RWPE2 (cell line): ENCODE measurements around the gene NCAM2.
A peak's percentile ranks its signal among the peaks of the same experiment; 100 is the strongest.

ENCODE experiments used
- ATAC-seq: fragments of 200-7000 bp; cut with Tn5 transposase; 3 replicates; pipeline ENCODE4 v1.9.1; 2021; ENCODE audit warnings: low read depth
- DNase-seq: peaks from one replicate; pipeline ENCODE4 v3.0.0-alpha.2; 2020; ENCODE audit warnings: low spot score
- H3K27ac ChIP-seq: fragments of 450-650 bp; 2 replicates; pipeline ENCODE4 v1.5.1; 2017; ENCODE audit warnings: mild to moderate bottlenecking; ENCODE audit not compliant: poor library complexity, severe bottlenecking
- H3K27me3 ChIP-seq: fragments of 250-450 bp; sonication (Bioruptor Pico); 2 replicates; pipeline ENCODE4 v1.5.1; 2021; ENCODE audit warnings: mild to moderate bottlenecking, moderate library complexity; ENCODE audit not compliant: insufficient read depth, poor library complexity, severe bottlenecking
- H3K36me3 ChIP-seq: fragments of 250-450 bp; sonication (Bioruptor Pico); 2 replicates; pipeline ENCODE4 v1.5.1; 2020; ENCODE audit warnings: low read depth, mild to moderate bottlenecking, moderate library complexity
- H3K4me1 ChIP-seq: fragments of 250-450 bp; sonication (Bioruptor Pico); 2 replicates; pipeline ENCODE4 v1.5.1; 2021; ENCODE audit warnings: mild to moderate bottlenecking, moderate library complexity; ENCODE audit not compliant: insufficient read depth, poor library complexity, severe bottlenecking
- H3K4me3 ChIP-seq: fragments of 250-450 bp; sonication (Bioruptor Pico); 2 replicates; pipeline ENCODE4 v1.5.1; 2021; ENCODE audit warnings: mild to moderate bottlenecking, moderate library complexity; ENCODE audit not compliant: severe bottlenecking
- H3K9me3 ChIP-seq: fragments of 250-450 bp; sonication (Bioruptor Pico); 2 replicates; pipeline ENCODE4 v1.5.1; 2021; ENCODE audit warnings: mild to moderate bottlenecking, moderate library complexity; ENCODE audit not compliant: severe bottlenecking
- TF ChIP-seq, protein P1 (sequence below): fragments of 450-650 bp; IDR thresholded peaks from one replicate; pipeline ENCODE4 v1.5.1; 2017; ENCODE audit warnings: mild to moderate bottlenecking, moderate library complexity; ENCODE audit not compliant: poor library complexity, severe bottlenecking

Gene NCAM2

DNA sequence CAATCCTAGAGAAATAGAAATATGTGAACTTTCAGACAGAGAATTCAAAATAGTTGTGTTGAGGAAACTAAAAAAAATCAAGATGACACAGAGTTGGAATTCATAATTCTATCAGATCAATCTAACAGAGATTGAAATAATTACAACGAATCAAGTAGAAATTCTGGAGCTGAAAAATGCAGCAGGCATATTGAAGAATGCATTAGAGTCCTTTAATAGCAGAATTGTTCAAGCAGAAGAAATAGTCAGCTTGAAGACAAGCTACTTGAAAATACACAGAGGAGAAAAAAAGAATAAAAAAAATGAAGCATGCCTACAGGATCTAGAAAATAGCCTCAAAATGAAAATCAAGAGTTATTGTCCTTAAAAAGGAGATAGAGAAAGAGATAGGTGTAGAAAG lies 347.1 kb downstream of the NCAM2 start:
- TF ChIP-seq, protein P1, sequence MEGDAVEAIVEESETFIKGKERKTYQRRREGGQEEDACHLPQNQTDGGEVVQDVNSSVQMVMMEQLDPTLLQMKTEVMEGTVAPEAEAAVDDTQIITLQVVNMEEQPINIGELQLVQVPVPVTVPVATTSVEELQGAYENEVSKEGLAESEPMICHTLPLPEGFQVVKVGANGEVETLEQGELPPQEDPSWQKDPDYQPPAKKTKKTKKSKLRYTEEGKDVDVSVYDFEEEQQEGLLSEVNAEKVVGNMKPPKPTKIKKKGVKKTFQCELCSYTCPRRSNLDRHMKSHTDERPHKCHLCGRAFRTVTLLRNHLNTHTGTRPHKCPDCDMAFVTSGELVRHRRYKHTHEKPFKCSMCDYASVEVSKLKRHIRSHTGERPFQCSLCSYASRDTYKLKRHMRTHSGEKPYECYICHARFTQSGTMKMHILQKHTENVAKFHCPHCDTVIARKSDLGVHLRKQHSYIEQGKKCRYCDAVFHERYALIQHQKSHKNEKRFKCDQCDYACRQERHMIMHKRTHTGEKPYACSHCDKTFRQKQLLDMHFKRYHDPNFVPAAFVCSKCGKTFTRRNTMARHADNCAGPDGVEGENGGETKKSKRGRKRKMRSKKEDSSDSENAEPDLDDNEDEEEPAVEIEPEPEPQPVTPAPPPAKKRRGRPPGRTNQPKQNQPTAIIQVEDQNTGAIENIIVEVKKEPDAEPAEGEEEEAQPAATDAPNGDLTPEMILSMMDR, result no peak
- DNase-seq (no peak), ATAC-seq (no peak)
- Histone ChIP-seq H3K27me3 (no peaks in the 10 kb centered on the region), H3K4me1 (no peaks in the 10 kb centered on the region), H3K27ac (no peak overlapping the region), H3K9me3 (no peaks in the 10 kb centered on the region), H3K36me3 (no peaks in the 10 kb centered on the region), H3K4me3 (no peak overlapping the region)

DNA sequence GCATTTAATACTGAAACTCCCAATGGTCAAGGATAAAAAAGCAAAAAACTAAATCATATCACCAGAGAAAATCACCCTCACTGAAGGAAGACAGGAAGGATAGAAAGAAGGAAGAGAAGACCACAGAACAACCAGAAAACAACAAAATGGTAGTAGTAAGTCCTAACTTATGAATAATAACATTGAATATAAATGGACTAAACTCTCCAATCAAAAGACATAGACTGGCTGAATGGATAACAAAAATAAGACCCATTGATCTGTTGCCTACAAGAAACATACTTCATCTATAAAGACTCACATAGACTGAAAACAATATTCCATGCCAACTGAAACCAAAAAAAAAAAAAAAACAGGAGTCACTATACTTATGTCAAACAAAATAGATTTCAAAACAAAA lies 347.7 kb downstream of the NCAM2 start:
- Histone ChIP-seq H3K9me3 (no peaks in the 10 kb centered on the region), H3K36me3 (no peaks in the 10 kb centered on the region), H3K27me3 (no peaks in the 10 kb centered on the region), H3K4me1 (no peaks in the 10 kb centered on the region), H3K4me3 (no peak overlapping the region), H3K27ac (no peak overlapping the region)
- ATAC-seq (no peak), DNase-seq (no peak)
- TF ChIP-seq, protein P1, result no peak

DNA sequence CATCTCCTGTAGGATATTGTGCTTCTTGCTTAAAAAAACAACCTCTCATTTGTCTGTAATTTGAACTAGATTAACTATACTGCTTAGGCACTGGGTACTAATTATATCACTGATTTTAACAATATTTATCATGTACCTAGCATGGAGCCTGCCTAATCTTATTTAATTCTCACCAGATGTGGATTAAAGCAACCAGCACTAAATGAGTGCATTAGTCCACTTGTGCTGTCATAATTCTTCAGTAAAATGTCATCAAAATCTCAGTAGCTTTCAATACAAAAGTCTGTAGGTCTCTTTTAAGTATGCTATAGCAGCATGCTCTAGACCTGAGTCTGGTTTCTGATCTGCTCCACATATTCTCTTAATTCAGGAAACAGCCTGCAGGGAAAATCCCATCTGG lies 368.1 kb downstream of the NCAM2 start:
- no peak for ATAC-seq
- DNase-seq, result no peak
- Histone ChIP-seq H3K27ac (no peak overlapping the region), H3K27me3 (peaks cover 3% of the 10 kb centered on the region), H3K4me1 (no peaks in the 10 kb centered on the region), H3K9me3 (no peaks in the 10 kb centered on the region), H3K36me3 (no peaks in the 10 kb centered on the region), H3K4me3 (no peak overlapping the region)
- TF ChIP-seq, protein P1, result no peak

DNA sequence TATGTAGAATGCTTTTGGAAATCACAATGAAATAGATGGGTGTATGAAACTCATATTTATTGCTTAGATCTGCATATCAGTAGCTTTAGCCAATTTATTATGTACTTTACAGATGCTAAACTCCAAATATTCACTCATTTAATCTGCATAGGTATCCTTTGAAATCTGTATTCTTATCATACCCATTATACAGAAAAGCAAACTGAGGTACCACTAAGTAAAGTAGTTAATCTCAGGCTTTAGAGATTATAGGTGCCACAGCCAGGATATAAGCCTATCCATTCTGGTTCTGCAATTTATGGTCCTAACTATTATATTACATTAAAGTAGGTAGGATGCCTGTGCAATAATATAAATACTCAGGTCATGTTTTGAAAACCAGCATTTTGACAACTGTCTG lies 369.4 kb downstream of the NCAM2 start:
- ATAC-seq, result no peak
- Histone ChIP-seq H3K4me3 (no peak overlapping the region), H3K4me1 (no peaks in the 10 kb centered on the region), H3K27me3 (peaks cover 12% of the 10 kb centered on the region), H3K9me3 (no peaks in the 10 kb centered on the region), H3K27ac (no peak overlapping the region), H3K36me3 (no peaks in the 10 kb centered on the region)
- DNase-seq, result no peak
- TF ChIP-seq, protein P1, result no peak

DNA sequence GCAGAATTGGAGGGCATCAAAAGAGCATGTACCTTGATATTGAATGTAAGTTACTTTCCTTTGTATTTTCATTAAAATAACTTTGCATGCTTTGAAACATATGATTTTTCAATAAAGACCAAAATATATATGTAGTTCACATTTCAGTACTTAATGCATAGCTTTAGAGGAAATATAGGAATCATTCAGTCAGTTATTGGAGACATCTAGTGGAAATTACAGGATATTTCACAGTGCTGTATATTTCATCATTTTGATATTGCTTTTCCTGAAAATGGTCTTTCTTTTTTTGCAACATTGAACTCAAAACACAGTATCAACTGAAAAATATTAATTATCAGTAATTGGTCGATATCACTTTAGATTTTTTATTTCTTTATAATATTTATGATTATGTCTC lies 375.8 kb downstream of the NCAM2 start:
- Histone ChIP-seq H3K36me3 (no peaks in the 10 kb centered on the region), H3K4me1 (no peaks in the 10 kb centered on the region), H3K27me3 (peaks cover 23% of the 10 kb centered on the region), H3K27ac (no peak overlapping the region), H3K9me3 (no peaks in the 10 kb centered on the region), H3K4me3 (no peak overlapping the region)
- TF ChIP-seq, protein P1, result peak; percentile 45
- no peak for DNase-seq
- ATAC-seq, result no peak
